ENCODE measurements around the gene PCDH9.

GRCh38 chr13:66859934-66860877 is 369.9 kb downstream of the PCDH9 start:
- no peak for TF ChIP-seq CTCF (IDR thresholded peaks at IDR 0.05)
- TF ChIP-seq POLR2A (IDR thresholded peaks at IDR 0.05) = no peak

All from right lobe of liver (tissue), 4 donors.